PFSK-1 (cell line): ENCODE data around the gene HSPB8. TPM values are rescaled to one million over a fixed set of nuclear protein-coding genes. Genes with fewer than 3 reads are reported as not detected.

Experiments
- FOXP2 ChIP-seq: optimal IDR thresholded peaks from 2 replicates; pipeline ENCODE3; 2011; ENCODE audit warnings: borderline replicate concordance, control low read depth, inconsistent platforms; ENCODE audit not compliant: insufficient read depth; ENCODE audit errors: extremely low read length, extremely low read depth
- POLR2AphosphoS5 ChIP-seq: IDR thresholded peaks from 2 replicates; pipeline ENCODE4 v1.6.1; 2012; ENCODE audit warnings: low read depth, mild to moderate bottlenecking, control low read depth, low read length, moderate library complexity
- SIN3A ChIP-seq: IDR thresholded peaks from 2 replicates; pipeline ENCODE4 v1.6.1; 2012; ENCODE audit warnings: mild to moderate bottlenecking, low read length, moderate library complexity, borderline replicate concordance; ENCODE audit not compliant: insufficient read depth
- TAF1 ChIP-seq: IDR thresholded peaks from 2 replicates; pipeline ENCODE4 v1.6.1; 2012; ENCODE audit warnings: low read length, control low read depth, borderline replicate concordance; ENCODE audit not compliant: insufficient read depth
- polyA plus RNA-seq: library from polyadenylated mRNA; unstranded; fragments of >200 nt; gene quantifications from one replicate; pipeline ENCODE4 v1.2.1, GENCODE V29; 2012; ENCODE audit warnings: low read depth, missing spikeins; ENCODE audit not compliant: insufficient read length
- TF ChIP-seq, protein P1 (sequence below), 2 experiments: IDR thresholded peaks; 2 replicates each; pipeline versions ENCODE4 v1.6.1 to v1.8.0; 2011 to 2012; ENCODE audit warnings: low read depth in 2 of 2, low read length in 2 of 2, control low read depth in 1 of 2, inconsistent platforms in 1 of 2, mild to moderate bottlenecking in 1 of 2, moderate library complexity in 1 of 2; ENCODE audit not compliant: insufficient read depth in 1 of 2

Gene HSPB8, protein sequence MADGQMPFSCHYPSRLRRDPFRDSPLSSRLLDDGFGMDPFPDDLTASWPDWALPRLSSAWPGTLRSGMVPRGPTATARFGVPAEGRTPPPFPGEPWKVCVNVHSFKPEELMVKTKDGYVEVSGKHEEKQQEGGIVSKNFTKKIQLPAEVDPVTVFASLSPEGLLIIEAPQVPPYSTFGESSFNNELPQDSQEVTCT
- polyA plus RNA-seq: not detected

DNA sequence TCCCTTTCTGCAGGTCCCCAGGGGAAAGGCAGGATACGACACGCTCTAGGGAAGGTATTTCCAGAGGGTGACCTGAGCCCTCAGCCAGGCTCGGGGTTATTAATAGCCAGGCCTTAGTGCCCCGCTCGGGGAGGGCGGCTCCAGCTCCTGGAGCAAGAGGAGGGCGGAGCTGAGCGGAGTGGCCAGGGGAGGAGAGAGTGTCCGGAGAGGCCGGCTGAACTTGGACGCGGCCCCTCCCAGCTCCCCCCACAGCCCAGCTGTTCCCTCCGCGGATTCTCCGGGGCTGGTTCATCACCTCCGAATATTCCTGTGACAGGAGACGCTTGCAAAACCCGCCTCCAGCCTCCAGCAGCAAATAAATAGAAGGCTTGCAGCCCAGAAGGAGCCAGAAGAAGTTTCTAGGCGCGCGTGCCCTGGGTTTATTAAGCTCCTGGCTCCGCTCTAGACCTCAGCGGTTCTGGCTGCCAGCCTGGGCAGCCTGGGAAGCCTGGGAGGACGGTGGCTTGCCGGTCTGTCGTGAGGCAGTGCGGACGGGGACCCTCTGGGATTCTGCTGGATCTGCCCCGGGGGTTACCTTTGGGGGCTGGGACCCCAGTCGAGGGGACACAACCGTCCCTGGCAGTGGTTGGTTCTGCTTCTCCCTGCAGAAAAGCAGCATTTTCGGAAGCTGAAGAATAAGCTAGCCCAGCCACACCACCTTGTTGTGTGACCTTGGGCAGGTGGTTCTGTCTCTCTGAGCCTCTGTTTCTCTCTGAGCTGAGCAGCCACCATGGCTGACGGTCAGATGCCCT is at the start of gene HSPB8:
Gene HSPB8 (plus strand): TSS at position 388 of the 791 bp plus-strand sequence. CDS start 382 bp downstream, at position 770.
- TF ChIP-seq FOXP2 (no peak), POLR2AphosphoS5 (no peak), SIN3A (no peak), TAF1 (no peak)
- TF ChIP-seq, protein P1, sequence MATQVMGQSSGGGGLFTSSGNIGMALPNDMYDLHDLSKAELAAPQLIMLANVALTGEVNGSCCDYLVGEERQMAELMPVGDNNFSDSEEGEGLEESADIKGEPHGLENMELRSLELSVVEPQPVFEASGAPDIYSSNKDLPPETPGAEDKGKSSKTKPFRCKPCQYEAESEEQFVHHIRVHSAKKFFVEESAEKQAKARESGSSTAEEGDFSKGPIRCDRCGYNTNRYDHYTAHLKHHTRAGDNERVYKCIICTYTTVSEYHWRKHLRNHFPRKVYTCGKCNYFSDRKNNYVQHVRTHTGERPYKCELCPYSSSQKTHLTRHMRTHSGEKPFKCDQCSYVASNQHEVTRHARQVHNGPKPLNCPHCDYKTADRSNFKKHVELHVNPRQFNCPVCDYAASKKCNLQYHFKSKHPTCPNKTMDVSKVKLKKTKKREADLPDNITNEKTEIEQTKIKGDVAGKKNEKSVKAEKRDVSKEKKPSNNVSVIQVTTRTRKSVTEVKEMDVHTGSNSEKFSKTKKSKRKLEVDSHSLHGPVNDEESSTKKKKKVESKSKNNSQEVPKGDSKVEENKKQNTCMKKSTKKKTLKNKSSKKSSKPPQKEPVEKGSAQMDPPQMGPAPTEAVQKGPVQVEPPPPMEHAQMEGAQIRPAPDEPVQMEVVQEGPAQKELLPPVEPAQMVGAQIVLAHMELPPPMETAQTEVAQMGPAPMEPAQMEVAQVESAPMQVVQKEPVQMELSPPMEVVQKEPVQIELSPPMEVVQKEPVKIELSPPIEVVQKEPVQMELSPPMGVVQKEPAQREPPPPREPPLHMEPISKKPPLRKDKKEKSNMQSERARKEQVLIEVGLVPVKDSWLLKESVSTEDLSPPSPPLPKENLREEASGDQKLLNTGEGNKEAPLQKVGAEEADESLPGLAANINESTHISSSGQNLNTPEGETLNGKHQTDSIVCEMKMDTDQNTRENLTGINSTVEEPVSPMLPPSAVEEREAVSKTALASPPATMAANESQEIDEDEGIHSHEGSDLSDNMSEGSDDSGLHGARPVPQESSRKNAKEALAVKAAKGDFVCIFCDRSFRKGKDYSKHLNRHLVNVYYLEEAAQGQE (IDR thresholded peaks at IDR 0.05; ENCODE audit: insufficient read depth in 1 of 2, low read depth in 2 of 2, low read length in 2 of 2): no peak

DNA sequence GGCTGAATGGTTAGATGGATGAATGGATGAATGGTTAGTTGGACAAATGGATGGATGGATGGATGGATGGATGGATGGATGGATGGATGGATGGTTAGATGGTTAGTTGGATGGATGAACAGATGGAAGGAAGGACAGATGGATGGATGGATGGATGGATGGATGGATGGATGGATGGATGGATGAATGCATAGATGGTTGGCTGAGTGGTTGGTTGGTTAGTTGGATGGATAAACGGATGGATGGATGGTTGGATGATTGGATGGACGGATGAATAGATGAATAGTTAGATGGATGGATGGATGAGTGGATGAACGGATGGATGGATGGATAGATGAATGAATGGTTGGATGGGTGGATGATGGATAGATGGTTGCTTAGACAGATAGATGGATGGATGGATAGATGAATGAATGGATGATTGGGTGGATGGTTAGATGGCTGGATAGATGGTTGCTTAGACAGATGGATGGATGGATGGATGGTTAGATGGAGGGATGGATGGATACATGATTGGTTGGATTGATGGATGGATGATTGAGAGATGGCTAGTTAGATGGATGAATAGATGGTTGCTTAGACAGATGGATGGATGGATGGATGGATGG is 48.8 kb upstream of the HSPB8 start:
- TF ChIP-seq, protein P1 (IDR thresholded peaks at IDR 0.05; ENCODE audit: insufficient read depth in 1 of 2, low read depth in 2 of 2, low read length in 2 of 2): no peak
- no peak for TF ChIP-seq TAF1
- TF ChIP-seq SIN3A: no peak
- TF ChIP-seq POLR2AphosphoS5: no peak
- TF ChIP-seq FOXP2: no peak

- TF ChIP-seq, protein P1 (IDR thresholded peaks at IDR 0.05; ENCODE audit: insufficient read depth in 1 of 2, low read depth in 2 of 2, low read length in 2 of 2): no peak
- no peak for TF ChIP-seq SIN3A
- TF ChIP-seq FOXP2: no peak
- no peak for TF ChIP-seq POLR2AphosphoS5
- TF ChIP-seq TAF1: no peak
These were observed 48.2 kb upstream of the HSPB8 start for GRCh38 chr12:119130523-119130922.

GRCh38 chr12:119134284-119135072 is 44.3 kb upstream of the HSPB8 start:
- TF ChIP-seq FOXP2 (no peak), POLR2AphosphoS5 (no peak), TAF1 (no peak), SIN3A (no peak)
- TF ChIP-seq, protein P1 (IDR thresholded peaks at IDR 0.05; ENCODE audit: insufficient read depth in 1 of 2, low read depth in 2 of 2, low read length in 2 of 2): no peak
